Choroid plexus epithelial cell (primary cell): Measurements from ENCODE around the gene AIMP1.

ENCODE experiments used
- DNase-seq: peaks from one replicate; pipeline ENCODE4 v3.0.0-alpha.2; 2010; ENCODE audit warnings: low read depth
- H3K4me3 ChIP-seq: 2 replicates; pipeline ENCODE4 v1.5.1; 2011; ENCODE audit warnings: low read depth, mild to moderate bottlenecking, control low read depth, low read length, moderate library complexity
- TF ChIP-seq, protein P1 (sequence below): conservative IDR thresholded peaks from 2 replicates; pipeline ENCODE4 v1.5.1; 2011; ENCODE audit warnings: low read depth, mild to moderate bottlenecking, control low read depth, inconsistent platforms, low read length, moderate library complexity

AIMP1 gene

GRCh38 chr4:106315968-106316772, at the start of gene AIMP1, which contains the start of gene TBCK:
Gene AIMP1 (plus strand): TSS chr4:106316550. CDS start chr4:106325010, 8,460 bp downstream.
Gene TBCK (minus strand): TSS chr4:106316209. CDS start chr4:106308960, 7,249 bp downstream.
- peak; percentile 96 for DNase-seq
- TF ChIP-seq, protein P1, sequence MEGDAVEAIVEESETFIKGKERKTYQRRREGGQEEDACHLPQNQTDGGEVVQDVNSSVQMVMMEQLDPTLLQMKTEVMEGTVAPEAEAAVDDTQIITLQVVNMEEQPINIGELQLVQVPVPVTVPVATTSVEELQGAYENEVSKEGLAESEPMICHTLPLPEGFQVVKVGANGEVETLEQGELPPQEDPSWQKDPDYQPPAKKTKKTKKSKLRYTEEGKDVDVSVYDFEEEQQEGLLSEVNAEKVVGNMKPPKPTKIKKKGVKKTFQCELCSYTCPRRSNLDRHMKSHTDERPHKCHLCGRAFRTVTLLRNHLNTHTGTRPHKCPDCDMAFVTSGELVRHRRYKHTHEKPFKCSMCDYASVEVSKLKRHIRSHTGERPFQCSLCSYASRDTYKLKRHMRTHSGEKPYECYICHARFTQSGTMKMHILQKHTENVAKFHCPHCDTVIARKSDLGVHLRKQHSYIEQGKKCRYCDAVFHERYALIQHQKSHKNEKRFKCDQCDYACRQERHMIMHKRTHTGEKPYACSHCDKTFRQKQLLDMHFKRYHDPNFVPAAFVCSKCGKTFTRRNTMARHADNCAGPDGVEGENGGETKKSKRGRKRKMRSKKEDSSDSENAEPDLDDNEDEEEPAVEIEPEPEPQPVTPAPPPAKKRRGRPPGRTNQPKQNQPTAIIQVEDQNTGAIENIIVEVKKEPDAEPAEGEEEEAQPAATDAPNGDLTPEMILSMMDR, result no peak
- peak within 1 kb of the TSS; percentile 92 for H3K4me3 ChIP-seq

DNA sequence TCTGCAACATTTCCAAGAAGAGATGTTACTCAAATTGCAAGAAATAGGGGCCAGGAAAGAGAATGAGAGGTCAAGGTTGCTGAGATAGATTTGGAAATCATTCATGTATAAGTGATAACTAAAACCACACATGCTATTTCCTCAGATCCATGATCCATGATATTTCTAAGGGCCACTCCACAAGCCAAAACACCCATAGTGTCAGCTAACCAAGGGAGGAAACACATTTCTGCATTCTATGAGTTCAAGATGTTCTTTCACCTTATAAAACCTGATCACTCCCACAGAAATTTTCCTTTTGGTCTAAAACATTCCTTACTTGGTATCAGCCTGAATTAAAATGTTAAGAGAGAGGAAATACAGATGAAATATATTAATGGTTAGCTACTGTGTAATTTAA, 47.6 kb upstream of the AIMP1 start:
- TF ChIP-seq, protein P1, result no peak
- H3K4me3 ChIP-seq, result no peak overlapping the region
- peak; percentile 13 for DNase-seq

DNA sequence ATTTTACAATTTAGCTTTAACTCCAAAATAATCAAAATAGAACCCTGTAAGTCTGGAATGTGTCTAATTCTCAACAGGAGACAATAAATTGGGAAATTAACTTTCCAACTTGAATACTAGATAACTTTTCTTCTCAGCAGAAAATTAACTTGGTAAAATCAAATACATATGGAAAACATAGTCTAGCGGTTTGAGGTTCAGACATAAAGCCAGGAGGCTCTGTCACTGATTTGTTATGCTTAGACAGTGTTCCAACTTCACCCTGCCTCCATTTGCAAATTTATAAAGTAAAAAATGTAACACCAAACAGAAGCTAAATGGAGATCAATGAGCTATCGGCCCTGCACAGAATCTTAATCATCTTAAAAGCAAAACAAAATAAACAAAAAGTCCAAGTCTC, 46.6 kb upstream of the AIMP1 start:
- DNase-seq, result no peak
- TF ChIP-seq, protein P1, result no peak
- no peak overlapping the region for H3K4me3 ChIP-seq

DNA sequence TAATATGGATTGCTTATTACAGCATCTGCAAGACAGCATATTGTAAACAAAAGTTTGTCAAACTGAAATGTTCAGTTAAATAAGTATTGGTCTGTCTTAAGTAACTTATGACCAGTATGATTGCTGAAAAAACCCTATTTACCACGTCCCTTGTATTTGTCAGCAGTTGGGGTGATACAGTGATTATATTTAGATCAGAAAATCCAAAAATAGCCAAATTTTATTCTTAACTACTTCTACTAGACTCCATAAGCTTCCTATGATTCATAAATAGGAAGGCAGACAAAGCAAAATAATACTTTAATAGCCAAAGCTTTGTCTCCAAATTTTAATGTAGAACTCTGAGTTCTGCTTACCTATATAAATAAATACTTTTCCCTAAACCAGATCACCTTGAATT, 45.6 kb upstream of the AIMP1 start:
- TF ChIP-seq, protein P1, result no peak
- DNase-seq, result no peak
- H3K4me3 ChIP-seq, result no peak overlapping the region

DNA sequence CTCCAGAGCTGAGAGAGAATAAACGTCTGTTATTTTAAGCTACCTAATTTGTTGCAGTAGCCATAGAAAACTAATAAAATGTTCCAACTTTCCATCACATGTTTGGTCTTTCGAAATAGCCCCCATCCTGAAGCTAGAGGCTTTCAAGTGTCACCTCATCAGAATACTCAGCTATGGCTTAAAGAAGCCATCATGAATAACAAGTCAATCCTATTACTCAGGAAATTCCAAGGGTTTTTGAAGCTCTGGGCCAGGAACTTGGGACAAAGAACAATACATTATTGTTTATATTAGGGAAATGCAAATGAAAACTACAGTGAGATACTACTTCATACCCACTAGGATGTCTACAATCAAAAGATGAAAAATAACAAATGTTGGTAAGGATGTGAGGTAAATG, 42.5 kb upstream of the AIMP1 start:
- TF ChIP-seq, protein P1, result no peak
- peak; percentile 16 for DNase-seq

DNA sequence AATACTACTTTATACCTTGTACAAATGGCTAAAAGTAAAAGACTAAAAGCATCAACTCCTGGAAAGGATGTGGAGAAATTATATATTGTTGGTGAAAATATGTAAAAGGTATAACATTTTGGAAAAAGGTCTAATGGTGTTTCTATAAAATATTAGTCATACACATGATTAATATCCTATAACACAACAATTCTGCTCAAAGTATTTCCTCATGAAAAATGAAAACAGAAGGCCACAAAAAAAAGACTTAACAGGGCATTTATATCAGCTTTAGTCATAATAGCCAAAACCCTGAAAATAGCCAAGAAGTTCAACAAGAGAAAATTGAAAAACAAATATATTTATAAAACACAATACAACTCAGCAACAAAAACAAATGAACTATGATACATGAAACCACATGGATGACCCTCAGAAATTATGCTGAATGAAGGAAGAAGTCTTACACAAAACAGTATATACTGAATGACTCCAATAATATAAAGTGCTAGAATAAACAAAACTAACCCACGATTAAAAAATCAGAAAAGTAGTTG, 39.1 kb upstream of the AIMP1 start:
- DNase-seq, result no peak
- TF ChIP-seq, protein P1, result no peak
- H3K4me3 ChIP-seq, result no peak overlapping the region

More for the DNA sequence above, 42.5 kb upstream of the AIMP1 start:
- H3K4me3 ChIP-seq, result no peak overlapping the region
